HS-27A (cell line): ENCODE data around the gene GRIK4.
A peak's percentile ranks its signal among the peaks of the same experiment; 100 is the strongest.

Experiments
- DNase-seq: peaks from one replicate; pipeline ENCODE4 v3.0.0-alpha.2; 2012; ENCODE audit warnings: low read depth, missing footprints

The GRIK4 gene

GRCh38 chr11:120525261-120526171, 14.0 kb downstream of the GRIK4 start:
- DNase-seq: no peak

GRCh38 chr11:120526241-120526640, 14.7 kb downstream of the GRIK4 start:
- no peak for DNase-seq

GRCh38 chr11:120527111-120527761, 15.7 kb downstream of the GRIK4 start:
- DNase-seq: no peak

- DNase-seq: no peak
Measured at GRCh38 chr11:120528749-120529148, 17.2 kb downstream of the GRIK4 start.

- no peak for DNase-seq
Measured at GRCh38 chr11:120529214-120529613, 17.7 kb downstream of the GRIK4 start.

GRCh38 chr11:120529911-120530310, 18.4 kb downstream of the GRIK4 start:
- no peak for DNase-seq

GRCh38 chr11:120532082-120532831, 20.7 kb downstream of the GRIK4 start:
- no peak for DNase-seq

GRCh38 chr11:120532832-120533196, 21.3 kb downstream of the GRIK4 start:
- DNase-seq: no peak

- no peak for DNase-seq
Measured at GRCh38 chr11:120536091-120536796, 24.7 kb downstream of the GRIK4 start.

- no peak for DNase-seq
Measured at GRCh38 chr11:120536797-120537169, 25.2 kb downstream of the GRIK4 start.

- DNase-seq: no peak
Measured at GRCh38 chr11:120537996-120538395, 26.4 kb downstream of the GRIK4 start.

- DNase-seq: no peak
Measured at GRCh38 chr11:120538707-120539106, 27.2 kb downstream of the GRIK4 start.

GRCh38 chr11:120539667-120540369, 28.3 kb downstream of the GRIK4 start:
- no peak for DNase-seq

GRCh38 chr11:120540744-120541465, 29.4 kb downstream of the GRIK4 start:
- no peak for DNase-seq

- DNase-seq: no peak
Measured at GRCh38 chr11:120543521-120544215, 32.1 kb downstream of the GRIK4 start.

GRCh38 chr11:120545813-120546212, 34.3 kb downstream of the GRIK4 start:
- no peak for DNase-seq

GRCh38 chr11:120546312-120547205, 35.0 kb downstream of the GRIK4 start:
- peak; percentile 83 for DNase-seq

- no peak for DNase-seq
Measured at GRCh38 chr11:120547316-120547715, 35.8 kb downstream of the GRIK4 start.
